SW 1271 (cell line): ENCODE data around the gene IDH1.
"Not testable (repeated sequence)": the region's sequence is repeated elsewhere in the genome, so short reads cannot be mapped to it uniquely, and the experiment has no call there.

Source experiments
- DNase-seq, 2 experiments: peaks; one replicate each; lab custom pipeline; 2025; lab: John Stamatoyannopoulos, UW

The IDH1 gene

GRCh38 chr2:208221873-208222272 is 33.0 kb downstream of the IDH1 start:
- not testable (repeated sequence) for DNase-seq

DNA sequence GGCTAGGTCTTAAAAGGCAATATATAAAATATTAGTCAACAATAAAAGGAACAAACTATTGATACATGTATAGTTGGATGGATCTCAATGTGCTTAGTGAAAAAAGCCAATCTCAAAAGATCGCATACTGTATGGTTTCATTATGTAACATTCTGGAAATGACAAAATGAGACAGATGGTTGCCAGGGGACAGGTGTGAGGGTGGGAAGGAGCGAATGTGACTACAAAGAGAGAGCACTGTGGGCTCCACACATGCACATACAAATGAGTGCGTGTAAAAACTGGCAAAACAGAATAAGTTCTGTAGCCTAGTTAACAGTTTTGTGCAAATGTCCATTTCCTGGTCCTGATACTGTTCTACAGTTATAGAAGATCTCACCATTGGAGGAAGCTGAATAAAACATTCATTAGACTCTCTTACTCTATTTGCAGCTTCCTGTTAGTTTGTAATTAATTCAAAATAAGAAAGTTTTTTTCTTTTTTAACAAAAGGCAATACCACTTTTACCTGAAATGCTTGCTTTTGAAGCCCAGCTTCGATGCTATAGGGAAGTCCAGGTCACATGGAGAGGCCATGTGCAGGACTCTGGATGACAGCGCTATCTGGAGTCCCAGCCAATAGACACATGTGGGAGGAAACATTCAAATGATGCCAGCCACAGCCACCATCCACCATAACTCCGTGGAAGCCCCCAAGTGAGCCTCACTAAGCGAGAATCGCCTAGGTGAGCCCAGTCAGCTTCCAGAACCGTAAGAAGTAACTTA is 44.0 kb downstream of the IDH1 start:
- DNase-seq: no peak

GRCh38 chr2:208208335-208209085 is 46.4 kb downstream of the IDH1 start:
- DNase-seq: no peak

GRCh38 chr2:208207769-208208168 is 47.1 kb downstream of the IDH1 start:
- DNase-seq: no peak

- DNase-seq: no peak
Measured at GRCh38 chr2:208204166-208204565, 50.7 kb downstream of the IDH1 start.

GRCh38 chr2:208195531-208195930 is 59.3 kb downstream of the IDH1 start:
- no peak for DNase-seq

GRCh38 chr2:208192611-208193236 is 62.1 kb downstream of the IDH1 start:
- no peak for DNase-seq

DNA sequence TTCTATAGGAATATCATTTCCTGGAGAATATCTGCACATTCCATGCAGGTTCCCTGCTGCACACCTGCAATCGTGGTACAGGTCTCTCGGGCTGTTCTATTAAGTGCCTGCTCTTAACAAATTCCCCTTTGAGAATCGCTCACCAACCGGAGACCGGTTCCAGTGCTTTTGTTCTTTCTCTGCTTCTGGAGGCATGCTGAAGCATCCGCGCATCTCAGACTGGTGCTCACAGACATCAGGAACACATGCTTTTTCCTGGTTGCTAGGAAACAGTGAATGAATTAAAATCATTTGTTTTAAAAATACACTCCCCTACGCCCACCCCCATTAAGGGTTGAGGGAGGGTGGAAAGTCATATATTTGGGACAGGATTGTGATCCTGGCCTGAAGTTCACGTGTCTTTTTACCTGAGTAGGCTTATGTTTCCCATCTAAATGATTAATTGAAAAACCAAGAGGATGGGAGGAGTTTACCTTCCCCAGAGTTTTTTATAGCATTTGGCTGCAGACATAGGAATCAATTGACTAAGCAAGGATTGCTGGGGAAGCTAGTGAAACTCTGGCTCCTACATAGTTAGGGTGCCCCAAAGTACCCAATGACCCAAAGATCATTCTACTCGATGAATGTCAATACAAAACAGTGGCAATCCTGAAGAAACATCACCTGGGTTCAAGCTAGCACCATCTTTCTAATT is 64.9 kb downstream of the IDH1 start, which contains the start of gene C2orf80:
TSS of gene C2orf80 (minus strand) at position 221 of the 694 bp plus-strand sequence. CDS start 3,044 bp downstream, outside the sequence.
- DNase-seq: no peak

DNA sequence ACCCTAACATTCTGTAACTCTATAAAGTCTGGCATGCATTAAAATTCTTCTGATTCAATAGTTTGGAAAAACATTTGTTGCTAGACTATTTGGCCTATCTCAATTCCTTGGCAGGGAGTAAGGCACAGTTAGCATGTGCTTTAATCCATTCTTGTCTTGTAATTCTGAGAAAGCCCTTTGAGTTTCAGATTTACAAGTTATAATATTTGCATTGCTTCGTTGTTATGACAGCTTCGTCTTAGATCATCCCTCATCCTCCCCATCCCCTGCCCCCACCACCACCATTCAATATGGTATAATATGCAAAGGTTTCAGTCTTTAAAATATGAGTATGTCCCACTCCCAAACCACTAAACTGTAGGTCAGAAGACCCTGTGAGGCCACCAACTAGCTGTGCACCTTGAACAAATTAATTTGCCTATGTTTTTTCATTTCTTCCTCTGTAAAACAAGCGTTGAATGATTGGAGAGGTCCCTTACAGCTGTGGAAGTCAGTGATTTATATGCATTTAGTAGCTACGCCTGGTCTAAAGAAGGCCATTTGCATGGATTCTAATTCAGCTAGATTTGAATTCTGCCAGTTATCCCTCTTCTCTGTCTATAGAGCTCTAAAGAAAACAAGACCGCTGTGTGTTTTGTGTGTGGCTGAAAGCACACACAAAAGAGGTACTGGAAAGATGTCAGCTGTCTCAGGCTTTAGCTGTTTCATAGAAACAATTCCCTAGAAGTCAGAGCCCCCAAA is 65.6 kb downstream of the IDH1 start:
- no peak for DNase-seq

GRCh38 chr2:208186893-208187292 is 68.0 kb downstream of the IDH1 start:
- no peak for DNase-seq

DNA sequence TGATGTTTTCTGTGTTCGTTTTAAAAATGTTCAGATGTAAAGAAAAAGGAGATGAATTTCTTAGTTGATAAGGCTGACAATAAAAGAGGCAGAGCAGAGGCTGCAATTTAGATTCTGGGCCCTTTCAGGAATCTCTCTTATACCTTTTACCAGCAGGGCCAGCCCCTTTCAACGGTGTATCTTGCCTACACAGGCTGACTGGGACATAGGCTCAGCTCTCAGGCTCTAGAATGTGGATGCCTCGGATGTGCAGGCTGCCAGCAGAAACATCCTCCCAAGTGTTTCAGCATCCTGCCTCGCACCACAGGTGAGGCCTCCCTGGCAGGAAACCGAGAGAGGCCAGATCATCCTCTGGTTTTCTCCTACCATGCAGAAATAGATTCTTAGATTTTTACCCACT is 68.4 kb downstream of the IDH1 start:
- DNase-seq: no peak
